CD4-positive, alpha-beta T cell treated with Interleukin-17A for 4 hours (primary cell): ENCODE data around the gene SLC6A6.

Experiments
- DNase-seq: peaks from one replicate; pipeline ENCODE4 v3.0.0-alpha.2; 2020; ENCODE audit warnings: mixed read lengths

SLC6A6 gene

GRCh38 chr3:14524920-14525660 is 122.7 kb downstream of the SLC6A6 start:
- DNase-seq = no peak

DNA sequence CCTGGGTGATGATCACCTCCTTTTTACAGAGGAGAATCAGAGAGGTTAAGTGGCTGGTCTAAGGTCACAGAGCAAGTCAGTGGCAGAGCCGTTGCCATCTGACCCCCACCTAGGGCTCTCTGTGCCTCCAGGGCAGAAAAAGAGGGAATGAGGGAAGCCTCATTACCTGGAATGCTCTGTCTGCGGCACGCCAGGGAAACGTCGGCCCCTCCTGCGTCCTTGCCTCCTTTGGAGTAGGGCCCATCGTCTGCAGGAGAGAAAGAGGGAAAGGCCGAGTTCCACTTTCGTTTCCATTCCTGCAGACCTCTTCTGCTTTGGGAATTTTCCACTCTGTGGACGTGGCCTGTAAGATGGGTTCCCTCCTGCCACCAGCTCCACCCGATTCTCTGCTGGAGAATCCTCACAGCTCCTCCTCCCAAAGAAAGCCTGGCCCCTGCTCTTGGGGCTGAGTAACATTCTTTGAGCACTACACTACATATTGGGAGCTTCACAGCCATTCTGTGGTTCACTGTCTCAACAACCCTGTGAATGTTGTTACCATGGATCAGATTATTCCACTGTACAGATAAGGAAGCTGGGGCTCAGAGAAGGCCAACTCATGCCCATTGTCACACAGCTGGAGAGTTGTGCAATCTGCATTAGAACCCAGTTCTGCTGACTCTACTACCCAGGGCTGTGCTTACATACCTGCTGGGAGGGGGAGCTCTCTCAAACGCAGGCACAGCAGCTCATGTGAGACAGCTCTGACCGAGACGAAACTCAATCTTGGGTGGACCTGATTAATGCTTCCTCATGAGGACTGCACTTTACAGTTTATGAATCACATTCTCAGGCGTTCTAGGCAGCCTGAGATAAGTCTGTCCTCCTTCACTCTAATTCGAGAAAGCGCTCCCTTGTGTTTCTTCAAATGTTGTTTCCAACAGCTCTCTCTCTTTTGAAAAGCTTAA is 123.6 kb downstream of the SLC6A6 start:
- no peak for DNase-seq

GRCh38 chr3:14528081-14528480 is 125.7 kb downstream of the SLC6A6 start:
- no peak for DNase-seq

- DNase-seq = no peak
Observed at GRCh38 chr3:14531856-14532395, 129.5 kb downstream of the SLC6A6 start.

DNA sequence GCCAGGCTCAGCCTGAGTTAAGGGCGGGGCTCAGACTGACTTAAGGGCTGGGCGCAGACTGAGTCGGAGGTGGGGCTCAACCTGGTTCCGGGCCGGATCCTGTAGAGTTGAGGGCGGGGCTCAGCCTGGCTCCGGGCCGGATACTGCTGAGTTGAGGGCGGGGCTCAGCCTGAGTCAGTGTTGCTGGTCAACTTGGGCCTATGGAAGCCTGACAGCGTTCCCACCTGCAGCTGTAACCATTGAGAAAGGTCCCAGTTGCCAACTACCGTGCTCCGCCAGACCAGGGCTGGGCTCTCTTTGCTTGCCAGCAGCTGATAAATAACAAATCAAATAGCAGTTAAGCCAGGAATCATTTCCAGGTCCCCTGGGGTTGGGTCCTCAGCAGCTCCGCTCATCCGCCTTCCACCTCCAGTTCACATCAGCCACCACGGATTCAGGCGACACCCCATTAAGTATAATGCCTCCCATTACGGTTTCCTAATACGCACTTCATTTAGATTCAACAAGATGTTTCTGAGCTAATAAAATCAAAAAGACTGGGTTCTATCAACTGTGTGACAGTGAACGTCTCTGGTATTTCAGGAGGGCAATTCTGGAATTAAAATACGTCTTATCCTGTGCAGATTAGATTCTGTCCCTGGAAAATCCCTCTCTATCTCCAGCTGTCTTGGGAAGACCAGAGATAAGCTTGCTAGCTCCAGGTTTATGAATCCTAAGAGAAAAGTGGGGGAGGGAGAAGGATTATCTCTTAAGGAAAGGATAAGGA is 130.5 kb downstream of the SLC6A6 start:
- no peak for DNase-seq

- DNase-seq = no peak
Observed at GRCh38 chr3:14533457-14533958, 131.1 kb downstream of the SLC6A6 start.

- no peak for DNase-seq
Observed at GRCh38 chr3:14534516-14535191, 132.2 kb downstream of the SLC6A6 start.

GRCh38 chr3:14535616-14536015 is 133.2 kb downstream of the SLC6A6 start:
- DNase-seq = no peak

- DNase-seq = no peak
Observed at GRCh38 chr3:14536055-14536815, 133.8 kb downstream of the SLC6A6 start.

DNA sequence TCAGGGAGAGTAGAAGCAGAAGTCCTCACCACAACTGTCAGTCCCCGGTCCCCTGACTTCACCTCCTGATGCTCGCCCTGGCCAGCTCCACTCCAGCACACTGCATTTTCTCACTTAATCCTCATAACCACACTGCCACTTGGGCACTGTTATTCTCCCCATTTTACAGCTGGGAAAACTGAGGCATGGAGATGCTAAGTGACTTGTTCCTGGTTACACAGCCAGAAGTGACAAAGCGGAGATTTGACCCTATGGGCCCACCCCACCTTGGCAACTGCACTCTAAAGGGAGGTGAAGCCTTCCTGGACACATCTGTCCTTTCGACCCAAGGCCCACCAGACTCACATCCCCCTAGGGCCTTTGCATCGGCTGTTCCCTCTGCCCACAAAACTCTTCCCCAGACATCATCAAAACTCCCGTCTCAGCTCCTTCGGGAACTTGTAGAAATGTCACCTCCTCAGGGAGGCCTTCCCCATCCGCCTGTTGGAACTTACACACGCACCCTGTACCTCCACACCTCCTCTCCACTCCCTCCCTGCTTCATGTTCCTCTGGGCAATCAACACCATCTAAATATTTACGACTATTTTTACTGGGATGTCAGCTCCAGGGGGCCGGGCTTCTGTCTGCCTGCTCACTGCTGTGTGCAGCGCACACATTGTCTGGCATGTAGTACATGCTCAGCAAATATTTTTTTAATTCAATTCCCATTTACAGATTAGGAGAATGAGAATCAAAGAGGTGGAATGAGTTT is 134.6 kb downstream of the SLC6A6 start:
- no peak for DNase-seq

GRCh38 chr3:14537590-14538450 is 135.4 kb downstream of the SLC6A6 start:
- no peak for DNase-seq

DNA sequence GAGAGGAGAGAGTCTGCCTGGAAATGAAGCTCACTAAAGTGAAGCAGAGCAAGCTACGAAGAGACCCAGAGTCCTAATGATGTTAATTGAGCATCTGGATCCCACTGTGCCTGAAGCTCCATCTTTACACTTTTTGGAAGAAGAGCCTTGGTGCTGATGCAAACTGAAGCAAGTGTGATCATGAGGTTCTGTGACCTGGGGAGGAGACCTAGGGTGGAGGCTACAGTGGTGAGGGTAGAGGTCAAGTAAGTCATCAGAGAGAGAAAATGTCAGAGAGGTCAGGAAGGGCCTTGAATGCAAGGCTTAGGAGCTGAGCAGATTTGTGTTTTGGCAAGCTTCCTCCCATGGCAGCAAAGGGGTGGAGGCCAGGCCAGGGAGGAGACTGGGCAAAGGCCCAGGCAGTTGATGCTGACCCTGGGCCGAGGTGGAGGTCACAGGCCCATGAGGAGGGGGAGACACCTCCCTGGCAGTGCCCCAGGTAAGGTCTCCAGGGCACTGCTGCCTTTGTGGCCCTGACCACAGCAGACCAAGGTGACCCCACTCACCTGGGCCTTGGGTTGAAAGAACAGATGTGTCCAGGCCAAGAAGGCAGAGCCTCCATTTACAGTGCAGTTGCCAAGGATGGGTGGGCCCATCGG is 136.2 kb downstream of the SLC6A6 start:
- no peak for DNase-seq
